Activated CD8-positive, alpha-beta memory T cell treated with anti-CD3 and anti-CD28 coated beads, Interleukin-2, amount 50 U/mL, for 24 hours (primary cell): ENCODE results near the gene CCDC149.

Experiments used
- DNase-seq: peaks from one replicate; pipeline ENCODE4 v3.0.0-alpha.2; 2020; ENCODE audit errors: extremely low read depth

The CCDC149 gene

DNA sequence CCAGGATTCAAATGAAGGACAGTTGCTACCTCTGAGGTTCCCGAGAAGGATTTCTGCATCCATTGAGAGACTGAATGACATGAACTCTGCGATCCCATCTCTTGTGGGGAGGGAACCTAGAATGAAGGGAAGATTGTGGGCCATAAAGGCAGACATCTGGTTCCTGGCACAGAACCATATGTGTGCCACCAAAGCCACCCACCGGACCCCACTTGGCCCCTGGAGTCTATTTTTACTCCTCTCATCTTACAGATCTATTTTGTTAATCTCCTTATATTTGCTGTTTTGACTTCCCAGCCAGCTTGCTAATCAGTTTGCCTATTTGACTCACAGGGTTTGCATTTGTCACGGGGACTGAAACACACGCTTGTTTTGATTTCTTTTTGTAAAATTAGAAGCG is 110.2 kb downstream of the CCDC149 start:
- DNase-seq = no peak

DNA sequence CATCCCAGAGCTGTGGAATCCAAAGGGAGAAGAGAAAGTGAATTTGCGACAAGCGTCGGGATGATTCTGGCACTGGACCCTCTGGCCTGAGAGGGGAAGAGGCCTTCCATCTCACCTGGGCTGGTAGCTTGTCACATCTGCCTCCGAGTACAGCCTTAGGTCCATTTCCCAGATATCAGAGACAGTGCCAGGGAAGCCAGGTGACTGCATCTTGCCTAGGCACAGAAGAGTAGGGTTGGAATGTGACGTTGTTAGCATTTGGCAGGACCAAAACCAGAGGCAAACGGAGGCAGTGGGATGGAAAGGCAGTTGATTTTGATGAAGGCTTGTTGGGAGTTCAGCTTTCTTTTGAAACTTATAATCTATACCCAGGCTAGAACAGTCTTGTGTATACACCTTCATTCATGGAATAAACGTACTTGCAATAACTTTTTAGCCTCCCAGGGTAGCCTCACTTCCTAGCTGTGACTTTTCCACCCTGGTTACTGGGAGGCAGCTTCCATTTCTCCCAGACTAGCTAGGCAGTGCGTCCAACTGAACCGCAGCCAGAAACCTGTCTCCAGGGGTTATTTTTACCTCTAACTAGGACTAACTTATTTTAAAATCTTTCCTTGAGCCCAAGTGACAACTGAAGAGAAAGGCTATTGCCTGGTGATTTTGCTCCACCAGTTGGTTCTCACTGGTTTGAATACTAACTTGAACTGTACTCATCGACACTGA is 111.5 kb downstream of the CCDC149 start:
- no peak for DNase-seq

DNA sequence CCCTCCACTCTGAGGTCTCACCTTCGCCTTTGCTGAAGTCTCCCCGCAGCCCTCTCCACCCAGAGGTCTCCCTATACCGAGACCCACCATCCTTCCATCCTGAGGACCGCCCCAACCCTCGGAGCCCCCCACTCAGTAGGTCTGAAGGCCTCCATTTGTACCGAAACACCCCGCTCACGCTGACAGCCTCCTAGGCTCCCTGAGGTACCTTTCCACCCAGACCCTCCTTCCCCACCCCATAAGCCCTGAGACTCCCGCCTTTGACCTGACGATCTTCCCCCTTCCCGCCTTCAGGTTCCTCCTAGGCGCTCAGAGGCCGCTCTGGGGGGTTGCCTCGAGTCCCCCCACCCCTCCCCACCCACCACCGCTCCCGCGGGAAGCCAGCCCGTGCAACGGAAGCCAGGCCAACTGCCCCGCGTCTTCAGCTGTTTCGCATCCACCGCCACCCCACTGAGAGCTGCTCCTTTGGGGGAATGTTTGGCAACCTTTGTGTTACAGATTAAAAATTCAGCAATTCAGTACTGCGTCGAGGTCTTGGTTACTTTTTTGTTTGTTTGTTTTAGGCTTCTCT is 112.4 kb downstream of the CCDC149 start:
- DNase-seq = no peak

DNA sequence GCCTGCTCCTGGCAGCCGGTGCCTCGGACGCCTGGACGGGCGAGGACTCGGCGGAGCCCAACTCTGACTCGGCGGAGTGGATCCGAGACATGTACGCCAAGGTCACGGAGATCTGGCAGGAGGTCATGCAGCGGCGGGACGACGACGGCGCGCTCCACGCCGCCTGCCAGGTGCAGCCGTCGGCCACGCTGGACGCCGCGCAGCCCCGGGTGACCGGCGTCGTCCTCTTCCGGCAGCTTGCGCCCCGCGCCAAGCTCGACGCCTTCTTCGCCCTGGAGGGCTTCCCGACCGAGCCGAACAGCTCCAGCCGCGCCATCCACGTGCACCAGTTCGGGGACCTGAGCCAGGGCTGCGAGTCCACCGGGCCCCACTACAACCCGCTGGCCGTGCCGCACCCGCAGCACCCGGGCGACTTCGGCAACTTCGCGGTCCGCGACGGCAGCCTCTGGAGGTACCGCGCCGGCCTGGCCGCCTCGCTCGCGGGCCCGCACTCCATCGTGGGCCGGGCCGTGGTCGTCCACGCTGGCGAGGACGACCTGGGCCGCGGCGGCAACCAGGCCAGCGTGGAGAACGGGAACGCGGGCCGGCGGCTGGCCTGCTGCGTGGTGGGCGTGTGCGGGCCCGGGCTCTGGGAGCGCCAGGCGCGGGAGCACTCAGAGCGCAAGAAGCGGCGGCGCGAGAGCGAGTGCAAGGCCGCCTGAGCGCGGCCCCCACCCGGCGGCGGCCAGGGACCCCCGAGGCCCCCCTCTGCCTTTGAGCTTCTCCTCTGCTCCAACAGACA is 113.1 kb downstream of the CCDC149 start:
- no peak for DNase-seq

DNA sequence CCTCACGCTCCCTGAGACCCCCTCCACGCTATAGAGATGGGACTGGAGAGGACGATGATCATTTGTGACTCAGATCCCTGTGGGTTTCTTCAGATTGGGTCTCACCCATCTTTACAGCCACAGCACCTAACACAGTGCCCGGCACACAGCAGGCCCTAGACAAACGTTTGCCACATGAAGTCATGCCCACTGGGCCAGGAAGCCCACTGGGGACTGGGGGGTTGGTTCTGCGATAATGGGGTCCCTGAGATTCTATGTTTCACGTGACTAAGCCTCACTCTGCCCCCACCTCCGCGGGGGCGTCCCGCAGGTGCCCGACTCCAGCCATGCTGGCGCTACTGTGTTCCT is 113.7 kb downstream of the CCDC149 start:
- DNase-seq = no peak

DNA sequence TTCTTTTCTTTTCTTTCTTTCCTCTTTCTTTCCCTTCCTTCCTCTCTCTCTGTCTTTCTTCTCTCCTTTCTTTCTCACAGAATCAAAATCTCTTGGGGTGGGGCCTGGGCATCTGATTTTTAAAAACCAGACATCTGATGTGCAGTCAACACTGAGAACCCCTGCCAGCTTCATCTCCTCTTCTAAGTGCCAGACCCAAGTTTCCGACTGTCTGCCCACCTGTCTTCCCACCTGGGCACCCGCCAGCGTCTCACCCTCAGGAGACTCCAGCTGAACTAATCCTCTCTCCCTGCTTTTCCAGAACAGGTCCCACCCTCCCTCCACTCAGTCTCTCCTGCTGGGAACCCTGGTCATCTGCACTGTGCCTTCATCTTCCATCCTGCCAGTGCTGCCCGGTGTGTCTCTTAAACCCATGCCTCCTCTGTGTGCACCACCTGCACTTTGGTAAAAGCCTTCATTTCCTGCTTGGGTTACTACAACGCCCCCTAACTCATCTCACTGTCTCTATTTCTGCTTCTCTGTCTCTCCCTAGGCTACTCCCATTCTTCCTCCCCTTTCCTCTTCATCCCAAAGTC is 114.7 kb downstream of the CCDC149 start:
- DNase-seq = no peak

DNA sequence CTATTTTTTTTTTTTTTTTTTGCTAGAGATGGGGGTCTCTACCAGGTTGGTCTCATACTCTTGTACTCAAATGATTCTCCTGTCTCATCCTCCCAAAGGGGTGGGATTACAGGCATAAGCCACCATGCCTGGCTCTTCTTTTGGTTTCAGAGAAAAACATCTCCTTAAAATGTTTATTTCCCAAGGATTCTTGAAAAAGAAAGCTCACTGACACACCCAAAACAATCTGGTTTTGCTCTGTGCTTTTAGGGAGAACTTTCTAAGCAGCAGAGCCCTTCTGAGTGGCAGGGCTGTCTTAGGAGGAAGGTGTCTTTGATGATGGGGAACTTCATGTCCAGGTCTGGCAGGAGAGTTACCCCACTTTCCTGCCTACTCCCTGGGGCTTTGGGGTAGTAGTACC is 116.2 kb downstream of the CCDC149 start:
- no peak for DNase-seq

DNA sequence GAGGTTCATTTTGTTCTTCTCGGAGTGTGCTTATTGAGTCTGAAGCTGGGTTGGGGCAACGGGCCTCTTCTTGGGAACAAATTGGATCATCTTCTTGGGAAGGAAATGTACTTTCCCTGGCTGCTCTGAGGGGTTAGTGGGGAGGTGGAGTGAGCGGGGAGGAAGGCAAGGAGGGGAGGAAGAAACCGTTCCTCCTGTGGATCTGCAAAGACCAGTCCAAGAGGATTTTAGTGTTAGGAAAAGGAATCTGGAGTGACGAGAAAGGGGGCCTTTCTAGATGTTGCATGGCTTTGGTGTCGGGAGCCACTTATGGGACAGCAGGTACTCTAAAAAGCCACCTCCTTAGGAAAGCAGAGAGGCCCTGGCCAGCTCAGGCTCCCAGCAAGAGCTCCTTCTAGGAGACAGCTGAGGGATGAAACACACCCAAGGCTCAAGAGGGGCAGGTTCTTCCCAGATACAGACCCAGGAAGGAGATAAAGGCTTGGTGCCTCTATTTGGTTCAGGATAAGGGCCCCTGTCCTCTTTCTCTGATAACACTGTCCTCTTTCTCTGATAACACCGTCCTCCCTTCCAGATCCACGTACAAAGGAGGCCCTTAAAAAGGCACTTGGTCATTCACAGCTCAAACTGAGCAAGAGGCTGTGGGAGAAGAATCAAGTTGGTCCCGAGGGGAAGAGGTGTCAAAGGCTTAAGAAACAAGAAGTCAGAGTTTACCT is 117.0 kb downstream of the CCDC149 start:
- DNase-seq = no peak

DNA sequence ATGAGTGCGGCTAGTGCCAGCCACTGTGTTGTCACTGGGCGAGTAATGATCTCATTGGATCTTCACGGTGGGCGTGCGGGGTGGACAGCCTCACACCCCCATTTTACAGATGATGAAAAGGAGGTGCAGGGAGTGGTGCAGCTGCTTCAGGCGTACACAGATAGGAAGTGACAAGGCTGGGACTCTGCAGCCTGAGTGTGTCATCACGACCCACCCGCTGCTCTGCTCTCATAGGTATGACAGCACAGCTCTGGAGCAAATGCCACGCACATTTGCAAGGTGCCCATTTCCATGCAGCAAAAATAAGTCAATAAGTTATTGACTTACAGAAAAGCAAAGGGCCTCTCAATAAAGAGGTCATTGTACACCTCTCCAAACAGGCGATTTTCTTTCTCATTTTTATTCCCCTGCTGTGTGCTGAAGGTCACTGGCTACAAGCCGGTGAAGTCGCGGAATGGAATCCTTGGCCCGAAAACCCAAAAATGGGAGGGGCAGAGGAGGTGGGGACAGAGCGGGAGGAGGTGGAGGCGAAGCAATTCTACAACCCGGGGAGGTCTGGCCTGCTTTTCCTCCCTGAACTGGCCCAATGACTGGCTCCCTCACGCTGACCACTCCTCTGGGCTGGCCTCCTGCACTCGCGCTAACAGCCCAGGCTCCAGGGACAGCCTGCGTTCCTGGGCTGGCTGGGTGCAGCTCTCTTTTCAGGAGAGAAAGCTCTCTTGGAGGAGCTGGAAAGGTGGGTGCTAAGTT is 117.8 kb downstream of the CCDC149 start, which contains the start of gene SOD3:
SOD3 (plus strand) TSS at position 658 of the 750 bp plus-strand sequence. CDS start 3,949 bp downstream, outside the sequence.
- no peak for DNase-seq

DNA sequence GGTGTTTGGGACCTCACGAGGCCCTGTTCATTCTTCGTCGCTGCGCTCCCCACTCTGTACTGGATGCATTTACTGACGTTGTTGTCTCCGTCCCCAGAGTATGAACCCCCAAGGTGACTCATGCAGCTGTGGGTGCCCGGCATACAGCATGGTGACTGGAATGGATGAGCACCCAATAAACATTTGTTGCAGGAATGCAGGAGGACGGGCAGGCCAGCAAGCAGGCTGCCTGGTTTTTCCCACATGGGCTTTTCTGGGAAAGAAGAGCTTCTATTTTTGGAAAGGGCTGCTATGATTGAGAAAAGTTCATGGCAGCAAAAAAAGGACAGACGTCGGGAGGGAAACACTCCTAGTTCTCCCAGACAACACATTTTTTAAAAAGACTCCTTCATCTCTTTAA is 118.4 kb downstream of the CCDC149 start:
- DNase-seq = no peak

DNA sequence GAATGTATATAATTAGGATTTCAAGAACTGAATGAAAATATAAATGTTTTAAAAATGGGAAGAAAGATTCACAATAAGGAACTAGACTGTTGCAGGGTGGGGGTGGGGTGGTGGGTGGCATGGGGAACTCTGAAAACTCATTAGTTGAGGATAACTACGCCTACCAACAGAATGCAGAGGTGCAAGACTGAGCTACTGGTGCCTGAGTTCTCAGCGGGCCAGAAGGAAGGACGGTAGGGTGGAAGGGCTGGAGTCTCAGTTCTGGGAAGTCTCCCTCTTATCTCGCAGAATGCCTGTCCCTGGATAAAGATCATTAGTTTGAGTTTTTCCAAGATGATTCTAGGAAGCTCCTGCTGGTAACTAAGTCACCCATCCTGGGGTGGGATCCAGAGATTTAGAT is 118.8 kb downstream of the CCDC149 start:
- DNase-seq = no peak

DNA sequence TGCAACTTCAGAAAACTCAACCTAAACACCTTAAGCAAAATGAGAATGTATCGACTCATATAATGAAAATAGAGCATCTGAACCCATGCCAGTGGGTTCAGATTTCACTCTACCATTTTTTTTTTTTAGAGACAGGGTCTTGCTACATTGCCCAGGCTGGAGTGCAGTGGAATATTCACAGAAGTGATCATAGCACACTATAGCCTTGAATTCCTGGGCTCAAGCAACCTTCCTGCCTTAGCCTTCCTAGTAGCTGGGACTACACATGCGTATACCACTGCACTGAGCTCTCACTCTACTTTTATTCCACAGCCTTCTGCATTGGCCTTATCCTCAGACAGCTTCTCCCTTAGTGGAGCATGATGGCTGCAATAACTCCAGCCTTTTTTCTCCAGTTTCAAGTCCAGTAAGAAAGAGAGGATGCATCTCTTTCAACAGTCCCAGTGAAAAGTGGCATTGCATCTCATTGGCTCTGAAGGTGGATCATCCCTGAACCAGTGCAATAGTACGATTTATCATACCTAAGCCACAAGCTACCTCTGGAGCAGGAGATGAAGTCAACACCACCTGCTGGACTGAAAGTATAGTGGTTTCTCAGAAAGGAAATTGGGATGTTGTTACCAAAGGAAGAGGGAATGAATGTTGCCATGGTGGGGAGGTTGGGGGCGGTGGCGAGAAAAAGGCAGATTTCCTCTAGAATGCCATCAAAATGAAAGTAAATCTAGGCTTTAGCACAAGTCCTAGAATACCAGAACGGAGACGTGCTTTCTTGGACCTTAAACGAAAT is 119.4 kb downstream of the CCDC149 start:
- DNase-seq = no peak

DNA sequence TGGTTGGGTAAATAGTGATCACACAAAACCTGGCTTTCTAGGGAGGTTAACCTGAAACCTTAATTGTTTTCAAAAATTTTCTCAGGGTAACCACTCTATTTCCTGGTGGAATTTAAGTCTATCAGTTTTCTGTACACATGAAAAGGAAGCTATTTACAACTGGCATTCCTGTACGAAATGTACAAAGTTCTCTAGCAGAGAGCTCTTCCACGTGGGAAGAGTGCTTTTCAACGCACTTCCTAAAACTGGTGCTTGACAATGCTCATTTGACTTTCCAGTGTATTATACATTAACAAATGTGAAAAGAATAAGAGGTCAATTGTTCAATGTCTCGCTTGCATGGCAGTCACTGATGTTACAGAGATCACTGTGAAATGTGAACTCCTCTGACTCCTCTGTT is 120.3 kb downstream of the CCDC149 start:
- no peak for DNase-seq

DNA sequence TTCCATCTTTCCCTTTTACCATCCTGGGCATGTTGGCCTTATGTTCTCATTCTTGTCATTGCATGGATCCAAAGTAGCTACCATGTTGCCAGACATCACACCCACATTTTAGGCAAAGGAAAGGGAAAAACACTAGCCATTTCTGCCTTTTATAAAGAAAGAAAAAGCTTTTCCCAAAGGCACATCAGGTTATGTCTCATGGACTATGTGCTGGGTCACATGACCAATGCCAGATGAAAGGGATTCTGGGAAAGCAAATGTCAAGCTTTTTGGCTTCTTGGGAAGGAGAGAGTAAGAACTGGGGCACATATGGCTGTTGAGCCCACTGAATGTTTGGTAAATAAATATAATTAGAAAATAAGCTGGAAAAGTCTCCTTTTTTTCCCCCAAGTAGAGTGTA is 121.8 kb downstream of the CCDC149 start:
- DNase-seq = no peak

DNA sequence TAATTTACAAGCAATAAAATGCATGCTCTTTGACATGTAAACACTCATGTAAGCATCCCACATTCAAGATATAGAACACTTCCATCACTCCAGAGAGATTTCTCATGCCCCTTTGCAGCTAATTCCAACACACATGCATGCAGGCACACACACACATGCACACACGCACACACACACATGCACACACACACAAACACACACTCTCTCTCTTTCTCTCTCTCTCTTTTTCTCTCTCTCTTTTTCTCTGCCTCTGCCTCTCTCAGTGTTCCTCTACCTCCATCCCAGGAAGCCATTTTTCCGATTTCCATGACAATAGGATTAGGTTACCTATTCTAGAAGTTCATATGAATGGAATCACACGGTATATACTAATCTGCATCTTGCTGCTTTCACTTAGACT is 129.3 kb downstream of the CCDC149 start:
- no peak for DNase-seq

DNA sequence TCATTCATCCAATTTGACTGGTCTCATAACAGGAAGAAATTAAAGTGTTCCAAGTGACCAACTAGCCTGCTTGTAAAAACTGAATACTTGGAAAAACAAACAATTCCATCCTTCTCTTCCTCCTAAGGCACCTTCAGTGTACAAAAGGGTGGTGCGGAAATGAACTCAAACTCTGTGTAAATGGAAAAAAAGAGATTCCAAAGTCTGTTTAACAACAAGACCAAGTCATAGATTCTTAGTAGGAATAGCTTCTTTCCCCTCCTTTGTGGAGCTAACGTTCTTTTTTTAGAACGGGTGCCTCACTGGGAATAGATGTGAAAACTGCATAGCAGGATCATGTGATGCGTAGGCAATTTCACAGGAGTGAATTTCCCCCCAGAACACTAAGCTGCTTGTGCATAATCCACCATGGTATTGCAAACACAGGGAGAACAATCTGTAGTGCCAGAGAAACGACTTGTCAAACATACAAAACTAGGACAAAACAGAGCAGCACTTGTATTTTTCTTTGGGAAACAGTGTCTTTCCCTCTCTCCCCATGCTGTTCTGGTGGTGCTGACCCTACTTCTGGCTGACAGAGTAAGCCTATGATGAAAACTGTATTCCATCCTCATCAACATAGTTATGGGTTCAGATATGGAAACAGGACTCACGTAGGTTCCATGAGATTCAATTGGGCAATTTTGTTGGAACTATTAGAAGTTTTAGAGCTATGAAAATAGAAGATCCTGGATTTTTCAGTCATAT is 130.7 kb downstream of the CCDC149 start:
- no peak for DNase-seq

DNA sequence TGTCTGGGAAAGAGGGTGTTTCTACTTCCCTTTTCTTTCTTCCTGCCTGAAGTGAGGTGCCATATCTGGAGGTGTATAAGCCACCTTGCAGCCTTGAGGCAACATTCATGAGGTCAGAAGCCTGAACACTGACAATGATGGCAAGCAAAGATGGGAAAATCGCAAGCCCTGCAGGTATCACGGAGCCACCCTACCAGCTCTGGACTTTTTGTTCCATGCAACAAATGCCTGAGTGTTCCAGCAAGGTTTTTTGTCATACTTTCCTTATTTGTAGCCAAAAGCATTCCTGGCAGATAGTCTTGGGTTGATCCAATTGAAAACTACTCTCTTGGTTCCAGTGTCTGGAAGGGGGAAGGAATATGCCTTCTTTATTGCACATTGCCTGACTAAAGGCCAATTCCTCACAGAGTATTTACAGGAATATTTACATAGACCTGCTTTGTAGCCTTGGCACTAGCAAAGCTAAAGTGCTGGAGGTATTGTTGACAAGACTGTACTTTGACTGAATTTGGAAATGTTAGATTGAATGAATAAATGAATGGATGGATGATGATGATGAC is 131.8 kb downstream of the CCDC149 start:
- no peak for DNase-seq

DNA sequence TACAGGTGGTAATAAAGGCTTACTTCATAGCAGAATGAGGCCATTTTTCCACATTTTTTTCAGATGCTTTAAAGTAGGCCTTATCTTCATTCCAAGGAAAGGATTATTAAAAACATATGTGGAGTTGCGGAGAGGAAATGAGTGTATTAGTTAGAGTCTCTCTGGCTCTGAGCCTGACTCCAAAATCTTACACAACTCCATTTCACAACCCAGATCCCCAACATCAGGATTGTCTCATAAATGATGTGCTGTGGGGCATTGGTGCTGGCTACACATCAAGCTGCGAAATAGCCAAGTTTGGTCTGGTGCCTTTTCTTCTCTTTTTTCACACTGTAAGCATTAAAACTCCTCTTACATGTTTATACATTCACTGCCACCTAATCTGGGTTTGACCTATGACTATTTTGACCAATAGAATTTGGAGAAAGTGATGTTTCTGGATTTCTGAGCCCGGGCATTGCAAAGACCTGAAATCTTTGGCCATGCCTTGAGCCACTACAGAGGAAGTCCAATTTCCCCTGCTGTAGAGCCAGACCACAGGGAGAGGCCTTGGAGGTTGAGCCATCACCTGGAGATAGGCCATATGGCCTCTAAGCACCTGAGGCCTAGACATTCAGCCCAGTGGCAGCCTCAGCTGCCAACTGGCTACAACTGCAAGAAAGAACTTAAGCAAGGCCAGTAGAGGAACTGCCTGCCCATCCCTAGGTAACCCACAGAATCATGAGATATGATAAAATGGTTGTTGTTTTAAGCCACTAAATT is 134.2 kb downstream of the CCDC149 start:
- DNase-seq = no peak
